Endothelial cell (in vitro differentiated cells): ENCODE data around the gene LRCH2. TPM values are rescaled to one million over a fixed set of nuclear protein-coding genes. Genes with fewer than 3 reads are reported as not detected.

Experiments
- DNase-seq: peaks from one replicate; pipeline ENCODE4 v3.0.0; 2021; ENCODE audit warnings: low spot score
- H3K27ac Mint-ChIP-seq: one replicate; pipeline ENCODE4 v1.8.0; 2021; ENCODE audit warnings: mixed read lengths, inconsistent platforms; ENCODE audit not compliant: unreplicated experiment
- H3K27me3 Mint-ChIP-seq: one replicate; pipeline ENCODE4 v1.8.0; 2021; ENCODE audit warnings: mild to moderate bottlenecking, moderate library complexity, mixed read lengths, inconsistent platforms; ENCODE audit not compliant: unreplicated experiment
- H3K36me3 Mint-ChIP-seq: one replicate; pipeline ENCODE4 v1.8.0; 2021; ENCODE audit warnings: mild to moderate bottlenecking, low read depth, mixed read lengths, inconsistent platforms; ENCODE audit not compliant: unreplicated experiment
- H3K4me1 Mint-ChIP-seq: one replicate; pipeline ENCODE4 v1.8.0; 2021; ENCODE audit warnings: mild to moderate bottlenecking, mixed read lengths, inconsistent platforms; ENCODE audit not compliant: unreplicated experiment
- H3K4me3 Mint-ChIP-seq: one replicate; pipeline ENCODE4 v1.8.0; 2021; ENCODE audit warnings: mild to moderate bottlenecking, mixed read lengths, inconsistent platforms; ENCODE audit not compliant: unreplicated experiment
- H3K9me3 Mint-ChIP-seq: one replicate; pipeline ENCODE4 v1.8.0; 2021; ENCODE audit warnings: mixed read lengths, inconsistent platforms; ENCODE audit not compliant: unreplicated experiment
- CTCF ChIP-seq: fragments of 200-600 bp; sonication (generic); IDR thresholded peaks from one replicate; pipeline ENCODE4 v1.5.0; 2021; ENCODE audit warnings: antibody characterized with exemption; ENCODE audit not compliant: unreplicated experiment
- total RNA-seq: library from RNA; stranded (reverse); fragmentation: NEBNext Ultra II Directional; extraction: Animal tissue kit (Norgen Biotek cat#: 25700); gene quantifications from one replicate; pipeline ENCODE4 v1.2.1, GENCODE V29; 2021; ENCODE audit not compliant: unreplicated experiment

The LRCH2 gene
- total RNA-seq, 1 donor from 2014 or later: 3.7 TPM

GRCh38 chrX:115178473-115178872 lies 55.4 kb downstream of the LRCH2 start:
- TF ChIP-seq CTCF: no peak
- H3K27ac Mint-ChIP-seq: no peak overlapping the region
- H3K4me3 Mint-ChIP-seq: no peak overlapping the region
- H3K9me3 Mint-ChIP-seq: no peaks in the 10 kb centered on the region
- H3K27me3 Mint-ChIP-seq: no peaks in the 10 kb centered on the region
- H3K4me1 Mint-ChIP-seq: no peaks in the 10 kb centered on the region
- H3K36me3 Mint-ChIP-seq: no peaks in the 10 kb centered on the region
- no peak for DNase-seq

GRCh38 chrX:115177932-115178331 lies 56.0 kb downstream of the LRCH2 start:
- TF ChIP-seq CTCF: no peak
- Mint-ChIP-seq H3K4me1 (no peaks in the 10 kb centered on the region), H3K4me3 (no peak overlapping the region), H3K27me3 (no peaks in the 10 kb centered on the region), H3K9me3 (no peaks in the 10 kb centered on the region), H3K36me3 (no peaks in the 10 kb centered on the region), H3K27ac (no peak overlapping the region)
- DNase-seq: no peak

- Mint-ChIP-seq H3K27me3 (no peaks in the 10 kb centered on the region), H3K36me3 (no peaks in the 10 kb centered on the region), H3K4me1 (no peaks in the 10 kb centered on the region), H3K4me3 (no peak overlapping the region), H3K9me3 (no peaks in the 10 kb centered on the region), H3K27ac (no peak overlapping the region)
- DNase-seq: no peak
- TF ChIP-seq CTCF: no peak
Observed at GRCh38 chrX:115174548-115174947, 59.3 kb downstream of the LRCH2 start.

- H3K27ac Mint-ChIP-seq: no peak overlapping the region
- no peaks in the 10 kb centered on the region for H3K9me3 Mint-ChIP-seq
Observed at GRCh38 chrX:115173181-115173580, 60.7 kb downstream of the LRCH2 start.

GRCh38 chrX:115147220-115147619 lies 86.7 kb downstream of the LRCH2 start:
- H3K9me3 Mint-ChIP-seq: no peaks in the 10 kb centered on the region
- H3K27ac Mint-ChIP-seq: no peak overlapping the region
- no peak for DNase-seq
- no peak overlapping the region for H3K4me3 Mint-ChIP-seq
- H3K4me1 Mint-ChIP-seq: no peaks in the 10 kb centered on the region
- peak; percentile 45 for TF ChIP-seq CTCF
- peaks cover 4% of the 10 kb centered on the region for H3K36me3 Mint-ChIP-seq
- no peaks in the 10 kb centered on the region for H3K27me3 Mint-ChIP-seq

More at GRCh38 chrX:115173181-115173580, 60.7 kb downstream of the LRCH2 start:
- H3K27me3 Mint-ChIP-seq: no peaks in the 10 kb centered on the region
- no peak for TF ChIP-seq CTCF
- H3K4me3 Mint-ChIP-seq: no peak overlapping the region
- DNase-seq: no peak
- H3K4me1 Mint-ChIP-seq: no peaks in the 10 kb centered on the region
- H3K36me3 Mint-ChIP-seq: no peaks in the 10 kb centered on the region
